ENCODE results near the gene ERI2. TPM values are rescaled to one million over a fixed set of nuclear protein-coding genes. Genes with fewer than 3 reads are reported as not detected.

The ERI2 gene
- total and polyA plus RNA-seq, 11 donors = 5.7 to 15.2 (median 10.1) TPM

DNA sequence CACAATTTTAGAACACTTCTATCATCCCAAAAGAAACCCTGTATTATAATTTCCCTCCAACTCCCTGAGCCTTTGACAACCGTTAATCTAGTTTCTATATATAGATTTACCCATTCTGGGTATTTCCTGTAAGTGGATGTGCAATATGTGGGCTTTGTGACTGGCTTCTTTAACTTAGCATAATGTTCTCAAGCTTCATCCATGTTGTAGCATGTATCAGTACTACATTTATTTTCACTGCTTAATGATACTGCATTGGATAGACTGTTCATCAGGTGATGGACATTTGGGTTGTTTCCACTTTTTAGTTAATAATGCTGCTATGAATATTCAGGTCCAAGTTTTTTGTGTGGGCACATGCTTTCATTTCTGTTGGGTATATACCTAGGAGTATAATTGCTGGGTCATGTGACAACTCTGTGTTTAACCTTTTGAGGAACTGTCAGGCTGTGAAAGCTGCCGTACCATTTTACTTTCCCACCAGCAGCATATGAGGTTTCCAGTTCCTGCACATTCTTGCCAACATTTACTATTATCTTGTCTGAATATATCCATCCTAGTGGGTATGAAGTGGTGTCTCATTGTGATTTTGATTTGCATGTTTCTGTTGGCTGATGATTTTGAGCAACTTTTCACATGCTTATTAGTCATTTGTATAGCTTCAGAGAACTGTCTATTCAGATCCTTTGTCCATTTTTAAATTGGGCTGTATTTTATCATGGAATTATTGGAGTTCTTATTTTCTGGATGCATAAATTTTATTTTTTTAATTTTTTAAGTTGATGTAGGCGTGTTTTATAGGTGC, 16.5 kb upstream of the ERI2 start:
- H3K27me3 ChIP-seq = no peaks in the 10 kb centered on the region
- no peaks in the 10 kb centered on the region for H3K9me3 ChIP-seq
- no peak overlapping the region for H3K4me3 ChIP-seq
- no peak overlapping the region for H3K27ac ChIP-seq
- 64 to 72% (median 68%) methylated on average over 3 of the region's 3 CpGs for WGBS, 4 donors
- TF ChIP-seq POLR2A (IDR thresholded peaks at IDR 0.05) = no peak
- TF ChIP-seq, protein P1, sequence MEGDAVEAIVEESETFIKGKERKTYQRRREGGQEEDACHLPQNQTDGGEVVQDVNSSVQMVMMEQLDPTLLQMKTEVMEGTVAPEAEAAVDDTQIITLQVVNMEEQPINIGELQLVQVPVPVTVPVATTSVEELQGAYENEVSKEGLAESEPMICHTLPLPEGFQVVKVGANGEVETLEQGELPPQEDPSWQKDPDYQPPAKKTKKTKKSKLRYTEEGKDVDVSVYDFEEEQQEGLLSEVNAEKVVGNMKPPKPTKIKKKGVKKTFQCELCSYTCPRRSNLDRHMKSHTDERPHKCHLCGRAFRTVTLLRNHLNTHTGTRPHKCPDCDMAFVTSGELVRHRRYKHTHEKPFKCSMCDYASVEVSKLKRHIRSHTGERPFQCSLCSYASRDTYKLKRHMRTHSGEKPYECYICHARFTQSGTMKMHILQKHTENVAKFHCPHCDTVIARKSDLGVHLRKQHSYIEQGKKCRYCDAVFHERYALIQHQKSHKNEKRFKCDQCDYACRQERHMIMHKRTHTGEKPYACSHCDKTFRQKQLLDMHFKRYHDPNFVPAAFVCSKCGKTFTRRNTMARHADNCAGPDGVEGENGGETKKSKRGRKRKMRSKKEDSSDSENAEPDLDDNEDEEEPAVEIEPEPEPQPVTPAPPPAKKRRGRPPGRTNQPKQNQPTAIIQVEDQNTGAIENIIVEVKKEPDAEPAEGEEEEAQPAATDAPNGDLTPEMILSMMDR (IDR thresholded peaks at IDR 0.05) = no peak
- peaks cover 0 to 13% (median 0%) of the 10 kb centered on the region in 12 donors for H3K4me1 ChIP-seq
- intact Hi-C loops (cut with DNase I) = loop anchor here in 1 of 10 donors (10.0 kb wide), 1 partner anchor 58 kb away; the partner anchor contains the start of gene ACSM3
- DNase-seq (no peak), ATAC-seq (no peak)
- peaks cover 0 to 19% (median 0%) of the 10 kb centered on the region in 9 donors for H3K36me3 ChIP-seq

GRCh38 chr16:20821682-20822081, 15.4 kb upstream of the ERI2 start:
- DNase-seq (no peak), ATAC-seq (no peak)
- no peaks in the 10 kb centered on the region for H3K9me3 ChIP-seq
- H3K4me1 ChIP-seq = peaks cover 0 to 13% (median 0%) of the 10 kb centered on the region in 12 donors
- 85 to 90% (median 89%) methylated on average over 4 of the region's 4 CpGs for WGBS, 4 donors
- no peak for TF ChIP-seq POLR2A (IDR thresholded peaks at IDR 0.05)
- TF ChIP-seq, protein P1 (IDR thresholded peaks at IDR 0.05) = no peak
- intact Hi-C loops (cut with DNase I) = loop anchor here in 1 of 10 donors (10.0 kb wide), 1 partner anchor 57 kb away; the partner anchor contains the start of gene ACSM3
- no peaks in the 10 kb centered on the region for H3K27me3 ChIP-seq
- no peak overlapping the region for H3K27ac ChIP-seq
- H3K4me3 ChIP-seq = no peak overlapping the region
- H3K36me3 ChIP-seq = peaks cover 0 to 19% (median 0%) of the 10 kb centered on the region in 9 donors

DNA sequence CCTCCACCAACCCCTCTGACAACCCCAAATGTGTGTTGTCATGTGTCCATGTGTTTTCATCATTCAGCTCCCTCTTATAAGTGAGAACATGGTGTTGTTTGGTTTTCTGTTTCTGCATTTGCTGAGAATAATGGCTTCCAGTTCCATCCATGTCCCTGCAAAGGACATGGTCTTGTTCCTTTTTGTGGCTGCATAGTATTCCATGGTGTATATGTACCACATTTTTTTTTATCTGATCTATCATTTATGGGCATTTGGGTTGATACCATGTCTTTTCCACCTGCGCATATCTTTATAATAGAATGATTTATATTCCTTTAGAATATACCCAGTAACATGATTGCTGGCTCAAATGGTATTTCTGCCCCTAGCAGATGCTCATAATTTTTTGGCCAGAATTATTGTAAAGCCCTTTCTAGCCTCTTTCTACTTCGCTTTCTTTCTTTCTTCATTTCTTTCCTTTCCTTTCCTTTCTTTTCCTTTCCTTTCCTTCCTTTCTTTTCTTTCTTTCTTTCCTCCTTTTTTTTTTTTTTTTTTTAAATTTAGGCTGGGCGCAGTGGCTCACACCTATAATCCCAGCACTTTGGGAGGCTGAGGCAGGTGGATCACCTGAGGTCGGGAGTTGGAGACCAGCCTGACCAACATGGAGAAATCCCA, 12.8 kb upstream of the ERI2 start:
- no peak overlapping the region for H3K27ac ChIP-seq
- no peak for ATAC-seq
- peaks cover 0 to 13% (median 0%) of the 10 kb centered on the region in 12 donors for H3K4me1 ChIP-seq
- no peaks in the 10 kb centered on the region for H3K9me3 ChIP-seq
- no peaks in the 10 kb centered on the region for H3K27me3 ChIP-seq
- intact Hi-C loops (cut with DNase I) = loop anchor here in 1 of 10 donors (2.0 kb wide), 1 partner anchor 20 kb away; no protein-coding TSS in a partner anchor
- 95 to 98% (median 97%) methylated on average over 4 of the region's 4 CpGs for WGBS, 4 donors
- H3K4me3 ChIP-seq = no peak overlapping the region
- DNase-seq = no peak
- H3K36me3 ChIP-seq = peaks cover 0 to 22% (median 4%) of the 10 kb centered on the region in 9 donors
- TF ChIP-seq POLR2A (IDR thresholded peaks at IDR 0.05) = no peak
- TF ChIP-seq, protein P1 (IDR thresholded peaks at IDR 0.05) = no peak

GRCh38 chr16:20814784-20815183, 8.5 kb upstream of the ERI2 start:
- no peak for DNase-seq
- ATAC-seq = no peak
- Histone ChIP-seq H3K27ac (no peak overlapping the region), H3K4me1 (no peaks in the 10 kb centered on the region), H3K9me3 (no peaks in the 10 kb centered on the region), H3K4me3 (no peak overlapping the region), H3K36me3 (peaks cover 0 to 7% (median 0%) of the 10 kb centered on the region in 9 donors), H3K27me3 (no peaks in the 10 kb centered on the region)
- intact Hi-C loops (cut with DNase I) = loop anchor here in 1 of 10 donors (2.0 kb wide), 1 partner anchor 64 kb away; no protein-coding TSS in a partner anchor
- TF ChIP-seq, protein P1 (IDR thresholded peaks at IDR 0.05) = no peak
- TF ChIP-seq POLR2A (IDR thresholded peaks at IDR 0.05) = no peak
- WGBS, 4 donors = 84 to 91% (median 87%) methylated on average over 4 of the region's 4 CpGs

Data from heart left ventricle (tissue), 16 donors.